NCI-H2107 treated with DMSO at 0.1 percent for 48 hours (cell line): Measurements from ENCODE around the gene RICTOR.
"Not testable (repeated sequence)": the region's sequence is repeated elsewhere in the genome, so short reads cannot be mapped to it uniquely, and the experiment has no call there.

ENCODE experiments used
- DNase-seq: peaks from one replicate; lab custom pipeline; 2025; ENCODE audit not compliant: unreplicated experiment; lab: John Stamatoyannopoulos, UW

The RICTOR gene

GRCh38 chr5:39057734-39058133, 16.5 kb downstream of the RICTOR start:
- no peak for DNase-seq

- DNase-seq = no peak
These were observed 18.3 kb downstream of the RICTOR start for GRCh38 chr5:39055768-39056398.

- DNase-seq = no peak
These were observed 19.0 kb downstream of the RICTOR start for GRCh38 chr5:39055027-39055767.

- DNase-seq = no peak
These were observed 21.0 kb downstream of the RICTOR start for GRCh38 chr5:39053189-39053588.

GRCh38 chr5:39052141-39052540, 22.1 kb downstream of the RICTOR start:
- DNase-seq = no peak

- no peak for DNase-seq
These were observed 24.9 kb downstream of the RICTOR start for GRCh38 chr5:39049315-39049714.

GRCh38 chr5:39040875-39041274, 33.3 kb downstream of the RICTOR start:
- no peak for DNase-seq

GRCh38 chr5:39034493-39034892, 39.7 kb downstream of the RICTOR start:
- not testable (repeated sequence) for DNase-seq

GRCh38 chr5:39031041-39031440, 43.2 kb downstream of the RICTOR start:
- no peak for DNase-seq

- no peak for DNase-seq
These were observed 48.7 kb downstream of the RICTOR start for GRCh38 chr5:39025456-39025855.

GRCh38 chr5:39024884-39025283, 49.3 kb downstream of the RICTOR start:
- no peak for DNase-seq

GRCh38 chr5:39024005-39024404, 50.2 kb downstream of the RICTOR start:
- DNase-seq = no peak

GRCh38 chr5:39023121-39023520, 51.1 kb downstream of the RICTOR start:
- DNase-seq = no peak

GRCh38 chr5:39022151-39022550, 52.0 kb downstream of the RICTOR start:
- no peak for DNase-seq

GRCh38 chr5:39021413-39021812, 52.8 kb downstream of the RICTOR start:
- DNase-seq = no peak

- DNase-seq = no peak
These were observed 53.7 kb downstream of the RICTOR start for GRCh38 chr5:39020458-39020857.

GRCh38 chr5:39019254-39019653, 54.9 kb downstream of the RICTOR start:
- no peak for DNase-seq

GRCh38 chr5:39017504-39017903, 56.7 kb downstream of the RICTOR start:
- DNase-seq = no peak

- no peak for DNase-seq
These were observed 57.5 kb downstream of the RICTOR start for GRCh38 chr5:39016587-39017275.

GRCh38 chr5:39015743-39016586, 58.2 kb downstream of the RICTOR start:
- DNase-seq = no peak

GRCh38 chr5:39014561-39014960, 59.6 kb downstream of the RICTOR start:
- no peak for DNase-seq
